ENCODE results near the gene TBC1D10A. TPM values are rescaled to one million over a fixed set of nuclear protein-coding genes. Genes with fewer than 3 reads are reported as not detected.
A peak's percentile ranks its signal among the peaks of the same experiment; 100 is the strongest.

TBC1D10A gene
- polyA plus RNA-seq, 4 donors, result 8.5 to 16.3 (median 14.4) TPM

DNA sequence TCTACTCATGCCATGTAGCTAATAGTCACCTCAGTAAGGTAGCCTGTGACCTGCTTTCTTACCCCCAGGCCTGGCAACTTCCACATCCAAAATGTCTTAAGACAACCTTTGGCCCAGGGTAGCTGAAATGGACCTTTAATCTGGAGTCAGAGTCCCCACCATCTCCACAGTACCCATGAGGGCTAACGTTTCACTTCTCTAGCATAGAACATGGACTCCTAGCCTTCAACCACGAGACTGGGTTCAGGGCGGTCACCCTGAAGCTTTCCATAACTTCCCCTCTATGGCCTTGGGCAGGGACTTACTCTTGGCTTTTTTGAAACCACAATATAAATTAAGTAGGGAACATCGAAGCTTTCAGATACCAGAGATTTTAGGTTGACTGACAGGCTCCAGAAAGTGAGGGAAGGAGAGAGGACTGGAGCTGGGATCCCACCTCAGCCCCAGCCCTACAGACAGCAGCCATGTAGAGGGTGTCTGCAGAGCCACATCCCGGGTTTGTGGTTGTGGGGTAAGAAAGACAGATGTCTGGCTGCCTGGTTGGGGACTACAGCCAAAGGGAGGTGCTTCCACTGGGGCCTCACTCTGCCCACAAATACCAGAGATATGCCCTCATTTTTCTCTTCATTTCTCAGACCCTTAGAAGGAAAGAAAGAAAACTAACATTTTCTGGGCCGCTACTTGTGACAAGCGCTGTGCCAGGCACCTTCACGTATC, 2.6 kb downstream of the TBC1D10A start:
- peaks cover 0 to 27% (median 2%) of the 10 kb centered on the region in 3 donors for H3K36me3 ChIP-seq (ENCODE audit: control insufficient read depth in 3 of 3, insufficient read depth in 2 of 3, low read depth in 1 of 3, low read length in 3 of 3)
- H3K9me3 ChIP-seq (ENCODE audit: control insufficient read depth in 2 of 2, insufficient read depth in 1 of 2, low read depth in 1 of 2, low read length in 1 of 2), result no peaks in the 10 kb centered on the region
- no peak overlapping the region for H3K4me3 ChIP-seq (ENCODE audit: low read depth in 1 of 3, low read length in 3 of 3)
- peaks cover 2 to 39% (median 6%) of the 10 kb centered on the region in 3 donors for H3K4me1 ChIP-seq (ENCODE audit: control insufficient read depth in 3 of 3, insufficient read depth in 2 of 3, low read depth in 1 of 3, low read length in 2 of 3)
- DNase-seq (peak; percentile 35 to 44), FAIRE-seq (no peak)
- H3K27me3 ChIP-seq (ENCODE audit: control insufficient read depth in 3 of 3, insufficient read depth in 3 of 3, low read length in 3 of 3), result no peaks in the 10 kb centered on the region
- 57 to 59% (median 59%) methylated on average over 8 of the region's 8 CpGs for WGBS, 3 donors
- H3K27ac ChIP-seq (ENCODE audit: low read depth in 1 of 3, low read length in 2 of 3), result peak overlapping the region in 1 of 3 donors; percentile 81

DNA sequence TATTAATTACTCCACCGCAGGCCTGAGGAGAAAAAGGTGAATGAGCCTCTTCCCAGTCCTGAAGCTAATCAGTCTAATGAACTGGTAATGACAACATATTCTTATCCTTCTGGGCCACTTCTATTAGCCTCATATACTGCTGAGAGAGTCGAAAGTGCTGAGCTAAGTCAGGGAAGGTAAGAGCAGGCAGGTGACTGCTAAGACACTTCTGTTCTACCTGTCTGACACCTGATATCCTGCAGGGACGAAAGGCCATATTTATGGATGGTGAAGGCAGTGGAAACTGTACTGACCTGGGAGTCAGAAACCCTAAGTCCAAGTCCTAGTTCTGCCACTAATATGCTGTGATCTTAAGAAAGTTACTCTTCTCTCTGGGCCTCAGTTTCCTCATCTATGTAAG, 3.5 kb downstream of the TBC1D10A start:
- H3K9me3 ChIP-seq (ENCODE audit: control insufficient read depth in 2 of 2, insufficient read depth in 1 of 2, low read depth in 1 of 2, low read length in 1 of 2), result no peaks in the 10 kb centered on the region
- peaks cover 2 to 36% (median 6%) of the 10 kb centered on the region in 3 donors for H3K4me1 ChIP-seq (ENCODE audit: control insufficient read depth in 3 of 3, insufficient read depth in 2 of 3, low read depth in 1 of 3, low read length in 2 of 3)
- FAIRE-seq (no peak), DNase-seq (peak in 1 of 2 donors; percentile 53)
- H3K27ac ChIP-seq (ENCODE audit: low read depth in 1 of 3, low read length in 2 of 3), result peak overlapping the region in 1 of 3 donors; percentile 49
- H3K27me3 ChIP-seq (ENCODE audit: control insufficient read depth in 3 of 3, insufficient read depth in 3 of 3, low read length in 3 of 3), result no peaks in the 10 kb centered on the region
- no peak overlapping the region for H3K4me3 ChIP-seq (ENCODE audit: low read depth in 1 of 3, low read length in 3 of 3)
- WGBS, 3 donors, result 91 to 100% (median 94%) methylated on average over 3 of the region's 3 CpGs
- peaks cover 0 to 33% (median 2%) of the 10 kb centered on the region in 3 donors for H3K36me3 ChIP-seq (ENCODE audit: control insufficient read depth in 3 of 3, insufficient read depth in 2 of 3, low read depth in 1 of 3, low read length in 3 of 3)

GRCh38 chr22:30321461-30321860, 5.3 kb downstream of the TBC1D10A start:
- Histone ChIP-seq H3K27me3 (ENCODE audit: control insufficient read depth in 3 of 3, insufficient read depth in 3 of 3, low read length in 3 of 3) (no peaks in the 10 kb centered on the region), H3K27ac (ENCODE audit: low read depth in 1 of 3, low read length in 2 of 3) (no peak overlapping the region), H3K4me1 (ENCODE audit: control insufficient read depth in 3 of 3, insufficient read depth in 2 of 3, low read depth in 1 of 3, low read length in 2 of 3) (peaks cover 2 to 23% (median 6%) of the 10 kb centered on the region in 3 donors), H3K36me3 (ENCODE audit: control insufficient read depth in 3 of 3, insufficient read depth in 2 of 3, low read depth in 1 of 3, low read length in 3 of 3) (peaks cover 0 to 41% (median 2%) of the 10 kb centered on the region in 3 donors), H3K4me3 (ENCODE audit: low read depth in 1 of 3, low read length in 3 of 3) (no peak overlapping the region), H3K9me3 (ENCODE audit: control insufficient read depth in 2 of 2, insufficient read depth in 1 of 2, low read depth in 1 of 2, low read length in 1 of 2) (no peaks in the 10 kb centered on the region)
- WGBS, 3 donors, result 81 to 97% (median 90%) methylated on average over 2 of the region's 2 CpGs
- FAIRE-seq, result no peak
- DNase-seq, result no peak

DNA sequence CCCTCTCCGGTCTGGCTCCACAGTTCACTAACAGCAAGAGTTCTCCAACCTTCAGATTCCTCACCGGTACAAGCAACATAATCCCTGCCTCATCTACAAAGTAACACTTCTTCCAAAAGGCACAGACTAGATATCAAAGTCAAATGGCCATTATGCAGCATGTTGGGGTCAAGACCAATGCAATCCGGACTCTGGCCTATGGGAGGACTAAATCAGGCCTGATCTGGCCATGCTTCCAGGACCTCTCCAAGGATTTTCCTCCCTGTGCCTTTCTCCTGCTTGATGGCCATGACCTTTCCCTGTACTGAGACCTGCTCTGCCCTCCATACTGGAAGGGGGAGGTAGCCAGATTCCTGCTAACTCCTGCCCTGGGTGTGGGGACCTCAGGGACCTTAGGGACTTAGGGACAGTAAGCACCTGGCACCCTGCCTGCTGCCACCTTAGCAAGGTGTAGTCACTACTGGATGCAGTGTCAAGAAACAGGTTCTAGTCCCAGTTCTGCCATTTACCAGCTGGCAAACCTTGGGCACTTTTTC, 6.7 kb downstream of the TBC1D10A start:
- no peak for FAIRE-seq
- Histone ChIP-seq H3K36me3 (ENCODE audit: control insufficient read depth in 3 of 3, insufficient read depth in 2 of 3, low read depth in 1 of 3, low read length in 3 of 3) (peaks cover 0 to 48% (median 2%) of the 10 kb centered on the region in 3 donors), H3K4me3 (ENCODE audit: low read depth in 1 of 3, low read length in 3 of 3) (no peak overlapping the region), H3K9me3 (ENCODE audit: control insufficient read depth in 2 of 2, insufficient read depth in 1 of 2, low read depth in 1 of 2, low read length in 1 of 2) (no peaks in the 10 kb centered on the region), H3K4me1 (ENCODE audit: control insufficient read depth in 3 of 3, insufficient read depth in 2 of 3, low read depth in 1 of 3, low read length in 2 of 3) (peaks cover 0 to 15% (median 0%) of the 10 kb centered on the region in 3 donors), H3K27me3 (ENCODE audit: control insufficient read depth in 3 of 3, insufficient read depth in 3 of 3, low read length in 3 of 3) (no peaks in the 10 kb centered on the region), H3K27ac (ENCODE audit: low read depth in 1 of 3, low read length in 2 of 3) (no peak overlapping the region)
- no peak for DNase-seq
- 89 to 96% (median 94%) methylated on average over 3 of the region's 3 CpGs for WGBS, 3 donors

GRCh38 chr22:30318799-30319419, 7.8 kb downstream of the TBC1D10A start:
- no peak overlapping the region for H3K27ac ChIP-seq (ENCODE audit: low read depth in 1 of 3, low read length in 2 of 3)
- no peaks in the 10 kb centered on the region for H3K9me3 ChIP-seq (ENCODE audit: control insufficient read depth in 2 of 2, insufficient read depth in 1 of 2, low read depth in 1 of 2, low read length in 1 of 2)
- DNase-seq (no peak), FAIRE-seq (no peak)
- 83 to 88% (median 87%) methylated on average over 7 of the region's 7 CpGs for WGBS, 3 donors
- no peaks in the 10 kb centered on the region for H3K27me3 ChIP-seq (ENCODE audit: control insufficient read depth in 3 of 3, insufficient read depth in 3 of 3, low read length in 3 of 3)
- no peak overlapping the region for H3K4me3 ChIP-seq (ENCODE audit: low read depth in 1 of 3, low read length in 3 of 3)
- peaks cover 0 to 52% (median 2%) of the 10 kb centered on the region in 3 donors for H3K36me3 ChIP-seq (ENCODE audit: control insufficient read depth in 3 of 3, insufficient read depth in 2 of 3, low read depth in 1 of 3, low read length in 3 of 3)
- H3K4me1 ChIP-seq (ENCODE audit: control insufficient read depth in 3 of 3, insufficient read depth in 2 of 3, low read depth in 1 of 3, low read length in 2 of 3), result peaks cover 0 to 4% (median 3%) of the 10 kb centered on the region in 3 donors

- H3K27ac ChIP-seq (ENCODE audit: low read depth in 1 of 3, low read length in 2 of 3), result no peak overlapping the region
Measured at GRCh38 chr22:30317778-30318177, 9.0 kb downstream of the TBC1D10A start.

DNA sequence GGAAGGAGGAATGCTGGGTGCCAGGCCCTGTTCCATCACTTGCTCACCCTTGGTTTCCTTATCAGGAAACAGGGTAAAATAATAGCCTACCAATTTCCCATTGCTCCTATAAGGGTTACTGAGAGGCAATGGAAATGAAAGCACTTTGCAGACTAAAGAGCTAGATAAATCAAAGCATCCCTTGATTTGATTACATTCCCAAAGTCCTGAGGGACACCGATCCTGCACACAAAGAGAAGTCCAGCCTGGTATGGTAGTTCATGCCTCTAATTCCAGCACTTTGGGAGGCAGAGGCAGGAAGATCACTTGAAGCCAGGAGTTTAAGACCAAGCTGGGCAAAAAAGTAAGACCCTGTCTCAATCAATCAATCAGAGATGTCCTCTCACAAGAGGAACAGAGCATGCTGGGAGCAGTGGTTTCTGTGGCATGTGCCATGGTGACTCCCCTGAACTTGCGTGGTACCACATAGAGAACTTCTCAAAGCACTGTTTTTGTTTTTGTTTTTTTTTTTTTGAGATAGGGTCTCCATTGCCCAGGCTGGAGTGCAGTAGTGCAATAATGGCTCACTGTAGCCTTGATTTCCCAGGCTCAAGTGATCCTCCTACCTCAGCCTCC, 10.7 kb downstream of the TBC1D10A start:
- no peak overlapping the region for H3K4me3 ChIP-seq (ENCODE audit: low read depth in 1 of 3, low read length in 3 of 3)
- DNase-seq (no peak), FAIRE-seq (no peak)
- no peaks in the 10 kb centered on the region for H3K27me3 ChIP-seq (ENCODE audit: control insufficient read depth in 3 of 3, insufficient read depth in 3 of 3, low read length in 3 of 3)
- 79 to 89% (median 82%) methylated on average over 2 of the region's 2 CpGs for whole genome bisulfite sequencing, 3 donors
- H3K9me3 ChIP-seq (ENCODE audit: control insufficient read depth in 2 of 2, insufficient read depth in 1 of 2, low read depth in 1 of 2, low read length in 1 of 2), result no peaks in the 10 kb centered on the region
- peaks cover 6 to 12% (median 7%) of the 10 kb centered on the region in 3 donors for H3K4me1 ChIP-seq (ENCODE audit: control insufficient read depth in 3 of 3, insufficient read depth in 2 of 3, low read depth in 1 of 3, low read length in 2 of 3)
- H3K36me3 ChIP-seq (ENCODE audit: control insufficient read depth in 3 of 3, insufficient read depth in 2 of 3, low read depth in 1 of 3, low read length in 3 of 3), result peaks cover 0 to 49% (median 4%) of the 10 kb centered on the region in 3 donors
- H3K27ac ChIP-seq (ENCODE audit: low read depth in 1 of 3, low read length in 2 of 3), result no peak overlapping the region

More at GRCh38 chr22:30317778-30318177, 9.0 kb downstream of the TBC1D10A start:
- 96 to 100% (median 100%) methylated on average over 1 of the region's 1 CpG for WGBS, 3 donors
- H3K27me3 ChIP-seq (ENCODE audit: control insufficient read depth in 3 of 3, insufficient read depth in 3 of 3, low read length in 3 of 3), result no peaks in the 10 kb centered on the region
- no peaks in the 10 kb centered on the region for H3K9me3 ChIP-seq (ENCODE audit: control insufficient read depth in 2 of 2, insufficient read depth in 1 of 2, low read depth in 1 of 2, low read length in 1 of 2)
- FAIRE-seq (no peak), DNase-seq (no peak)
- H3K4me1 ChIP-seq (ENCODE audit: control insufficient read depth in 3 of 3, insufficient read depth in 2 of 3, low read depth in 1 of 3, low read length in 2 of 3), result peaks cover 0 to 4% (median 0%) of the 10 kb centered on the region in 3 donors
- H3K36me3 ChIP-seq (ENCODE audit: control insufficient read depth in 3 of 3, insufficient read depth in 2 of 3, low read depth in 1 of 3, low read length in 3 of 3), result peaks cover 0 to 52% (median 3%) of the 10 kb centered on the region in 3 donors
- no peak overlapping the region for H3K4me3 ChIP-seq (ENCODE audit: low read depth in 1 of 3, low read length in 3 of 3)

GRCh38 chr22:30314915-30315314, 11.8 kb downstream of the TBC1D10A start:
- FAIRE-seq (no peak), DNase-seq (no peak)
- WGBS, 3 donors, result 58 to 87% (median 72%) methylated on average over 8 of the region's 8 CpGs
- peaks cover 0 to 40% (median 2%) of the 10 kb centered on the region in 3 donors for H3K36me3 ChIP-seq (ENCODE audit: control insufficient read depth in 3 of 3, insufficient read depth in 2 of 3, low read depth in 1 of 3, low read length in 3 of 3)
- H3K4me3 ChIP-seq (ENCODE audit: low read depth in 1 of 3, low read length in 3 of 3), result no peak overlapping the region
- no peaks in the 10 kb centered on the region for H3K27me3 ChIP-seq (ENCODE audit: control insufficient read depth in 3 of 3, insufficient read depth in 3 of 3, low read length in 3 of 3)
- peaks cover 7 to 17% (median 14%) of the 10 kb centered on the region in 3 donors for H3K4me1 ChIP-seq (ENCODE audit: control insufficient read depth in 3 of 3, insufficient read depth in 2 of 3, low read depth in 1 of 3, low read length in 2 of 3)
- no peaks in the 10 kb centered on the region for H3K9me3 ChIP-seq (ENCODE audit: control insufficient read depth in 2 of 2, insufficient read depth in 1 of 2, low read depth in 1 of 2, low read length in 1 of 2)
- H3K27ac ChIP-seq (ENCODE audit: low read depth in 1 of 3, low read length in 2 of 3), result peak overlapping the region in 1 of 3 donors; percentile 26
